ENCODE results near the gene BLMH.
A peak's percentile ranks its signal among the peaks of the same experiment; 100 is the strongest.

BLMH gene

GRCh38 chr17:30299000-30299399, 7.3 kb upstream of the BLMH start:
- no peak for TF ChIP-seq CTCF (IDR thresholded peaks at IDR 0.05; ENCODE audit: extremely low read depth, insufficient read depth, missing control alignments)
- in situ Hi-C loops (cut with MboI; ENCODE audit: low pct_unique_long_range_greater_than_20kb, low sequenced_read_pairs, unreplicated experiment) = no loop called here
- no peak for DNase-seq (ENCODE audit: low spot score)

- TF ChIP-seq CTCF (IDR thresholded peaks at IDR 0.05; ENCODE audit: extremely low read depth, insufficient read depth, missing control alignments) = no peak
- DNase-seq (ENCODE audit: low spot score) = no peak
- in situ Hi-C loops (cut with MboI; ENCODE audit: low pct_unique_long_range_greater_than_20kb, low sequenced_read_pairs, unreplicated experiment) = no loop called here
Measured at GRCh38 chr17:30297715-30298114, 6.0 kb upstream of the BLMH start.

- no peak for TF ChIP-seq CTCF (IDR thresholded peaks at IDR 0.05; ENCODE audit: extremely low read depth, insufficient read depth, missing control alignments)
- in situ Hi-C loops (cut with MboI; ENCODE audit: low pct_unique_long_range_greater_than_20kb, low sequenced_read_pairs, unreplicated experiment) = no loop called here
- no peak for DNase-seq (ENCODE audit: low spot score)
Measured at GRCh38 chr17:30296499-30297080, 4.8 kb upstream of the BLMH start.

- in situ Hi-C loops (cut with MboI; ENCODE audit: low pct_unique_long_range_greater_than_20kb, low sequenced_read_pairs, unreplicated experiment) = no loop called here
- no peak for DNase-seq (ENCODE audit: low spot score)
- TF ChIP-seq CTCF (IDR thresholded peaks at IDR 0.05; ENCODE audit: extremely low read depth, insufficient read depth, missing control alignments) = no peak
Measured at GRCh38 chr17:30292286-30292858, 628 bp upstream of the BLMH start.

- in situ Hi-C loops (cut with MboI; ENCODE audit: low pct_unique_long_range_greater_than_20kb, low sequenced_read_pairs, unreplicated experiment) = no loop called here
- DNase-seq (ENCODE audit: low spot score) = peak; percentile 56
Measured at GRCh38 chr17:30290696-30291542, 825 bp downstream of the BLMH start.

GRCh38 chr17:30290077-30290476, 1.7 kb downstream of the BLMH start:
- in situ Hi-C loops (cut with MboI; ENCODE audit: low pct_unique_long_range_greater_than_20kb, low sequenced_read_pairs, unreplicated experiment) = no loop called here
- DNase-seq (ENCODE audit: low spot score) = no peak
- TF ChIP-seq CTCF (IDR thresholded peaks at IDR 0.05; ENCODE audit: extremely low read depth, insufficient read depth, missing control alignments) = no peak

More at GRCh38 chr17:30290696-30291542, 825 bp downstream of the BLMH start:
- TF ChIP-seq CTCF (IDR thresholded peaks at IDR 0.05; ENCODE audit: extremely low read depth, insufficient read depth, missing control alignments) = no peak
